HG02852 (cell line): ENCODE results near the gene VILL.
"Not testable (repeated sequence)": the region's sequence is repeated elsewhere in the genome, so short reads cannot be mapped to it uniquely, and the experiment has no call there.

Source experiments
- ATAC-seq: cut with Tn5 transposase; IDR thresholded peaks from one replicate; pipeline ENCODE4 v1.9.1; 2021; ENCODE audit warnings: mild to moderate bottlenecking, moderate library complexity; ENCODE audit not compliant: unreplicated experiment

Gene VILL

GRCh38 chr3:38032328-38032865 is 41.8 kb downstream of the VILL start:
- ATAC-seq = no peak

- ATAC-seq = not testable (repeated sequence)
Measured at GRCh38 chr3:38033586-38033985, 43.0 kb downstream of the VILL start.

- not testable (repeated sequence) for ATAC-seq
Measured at GRCh38 chr3:38034335-38034734, 43.7 kb downstream of the VILL start.

DNA sequence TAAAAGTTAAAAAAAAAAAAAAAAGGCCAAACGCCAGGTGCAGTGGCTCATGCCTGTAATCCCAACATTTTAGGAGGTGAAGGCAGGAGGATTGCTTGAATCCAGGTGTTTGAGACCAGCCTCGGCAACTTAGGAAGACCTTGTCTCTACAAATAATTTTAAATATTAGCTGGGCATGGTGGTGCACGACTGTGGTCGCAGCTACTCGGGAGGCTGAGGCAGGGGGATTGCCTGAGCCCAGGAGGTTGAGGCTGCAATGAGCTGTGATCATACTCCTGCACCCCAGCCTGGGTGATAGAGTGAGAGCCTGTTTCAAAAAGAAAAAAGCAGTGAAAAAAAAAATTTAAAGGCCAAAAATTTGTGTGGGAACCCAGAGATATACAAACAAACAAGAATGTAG is 45.7 kb downstream of the VILL start:
- no peak for ATAC-seq

DNA sequence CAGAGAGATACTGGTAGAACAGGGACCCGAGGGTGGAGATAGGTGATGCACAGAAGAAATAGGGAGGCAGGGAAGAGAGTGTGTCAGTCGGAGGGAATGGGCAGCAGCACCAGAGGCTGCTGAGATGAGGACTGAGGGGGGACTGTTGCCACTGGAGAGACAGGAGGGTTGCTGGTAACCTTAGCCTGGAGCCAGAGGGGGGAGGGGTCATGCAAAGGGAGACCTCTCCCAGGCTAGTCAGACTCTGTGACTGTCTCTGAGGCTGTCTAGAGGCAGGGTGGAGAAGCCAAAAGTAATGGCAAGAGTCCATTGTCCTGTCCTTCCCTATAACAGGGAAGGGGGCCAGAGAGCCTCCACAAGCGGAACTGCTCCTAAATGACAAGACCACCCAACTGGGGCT is 46.3 kb downstream of the VILL start:
- ATAC-seq = no peak

DNA sequence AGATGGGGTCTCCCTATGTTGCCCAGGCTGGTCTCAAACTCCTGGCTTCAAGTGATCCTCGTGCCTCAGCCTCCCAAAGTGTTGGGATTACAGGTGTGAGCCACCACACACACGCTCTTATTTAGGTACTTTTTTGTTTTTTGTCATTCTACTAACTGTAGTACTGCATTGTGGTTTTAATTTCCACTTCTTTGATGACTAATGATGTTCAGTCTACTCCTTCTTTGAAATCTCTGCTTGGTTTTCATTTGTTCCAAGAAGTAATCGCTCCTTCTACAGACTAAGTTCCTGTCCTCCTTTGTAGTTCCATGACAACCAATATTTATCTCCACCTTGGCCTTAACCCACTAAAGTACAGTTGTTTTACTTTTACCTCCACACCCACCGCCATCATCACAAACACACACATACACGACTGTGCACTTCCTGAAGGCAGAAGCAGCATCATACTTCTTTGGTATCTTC is 47.9 kb downstream of the VILL start:
- ATAC-seq = no peak

- peak; percentile 86 for ATAC-seq
Measured at GRCh38 chr3:38039101-38039898, 48.7 kb downstream of the VILL start, which contains the start of gene DLEC1. Gene DLEC1, plus strand, starts transcription at chr3:38039208. Its CDS starts 18 bp downstream, at chr3:38039226.

GRCh38 chr3:38039899-38040261 is 49.3 kb downstream of the VILL start:
- peak; percentile 54 for ATAC-seq

GRCh38 chr3:38040401-38040800 is 49.8 kb downstream of the VILL start:
- ATAC-seq = no peak

GRCh38 chr3:38043486-38043885 is 52.9 kb downstream of the VILL start:
- ATAC-seq = no peak

DNA sequence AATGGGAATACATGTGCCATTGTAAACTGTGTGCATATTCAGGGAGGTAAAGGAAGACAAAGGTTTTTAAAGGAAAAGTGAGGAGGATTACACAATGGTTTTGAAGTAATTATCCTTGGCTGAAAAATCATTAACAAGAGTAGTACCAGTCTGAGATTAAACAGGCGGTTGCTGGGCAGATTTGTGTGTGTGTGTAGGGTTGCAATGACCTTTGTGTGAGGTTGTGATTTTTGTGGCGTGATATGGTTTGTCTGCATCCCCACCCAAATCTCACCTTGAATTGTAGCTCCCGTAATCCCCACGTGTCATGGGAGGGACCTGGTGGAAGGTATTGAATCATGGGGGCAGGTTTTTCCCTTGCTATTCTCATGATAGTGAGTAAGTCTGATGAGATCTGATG is 55.4 kb downstream of the VILL start:
- ATAC-seq = no peak

DNA sequence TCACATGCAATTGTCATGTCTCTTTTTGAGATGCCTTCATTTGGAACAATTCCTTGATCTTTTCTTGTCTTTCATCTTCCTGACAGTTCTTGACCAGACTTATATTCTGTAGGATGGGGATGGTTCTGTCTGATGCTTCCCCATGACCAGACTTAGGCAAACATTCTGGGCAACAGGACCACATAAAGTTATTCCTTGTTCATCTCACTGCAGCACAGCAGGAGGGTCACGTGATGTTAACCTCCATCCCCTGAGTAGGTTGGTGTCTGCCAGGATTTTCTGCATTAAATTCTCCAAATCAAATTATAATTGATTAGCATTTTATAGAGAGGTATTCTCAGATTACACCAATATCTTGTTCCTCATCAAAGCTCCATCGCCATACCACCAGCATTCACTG is 56.2 kb downstream of the VILL start:
- ATAC-seq = no peak

- no peak for ATAC-seq
Measured at GRCh38 chr3:38047896-38048295, 57.3 kb downstream of the VILL start.

DNA sequence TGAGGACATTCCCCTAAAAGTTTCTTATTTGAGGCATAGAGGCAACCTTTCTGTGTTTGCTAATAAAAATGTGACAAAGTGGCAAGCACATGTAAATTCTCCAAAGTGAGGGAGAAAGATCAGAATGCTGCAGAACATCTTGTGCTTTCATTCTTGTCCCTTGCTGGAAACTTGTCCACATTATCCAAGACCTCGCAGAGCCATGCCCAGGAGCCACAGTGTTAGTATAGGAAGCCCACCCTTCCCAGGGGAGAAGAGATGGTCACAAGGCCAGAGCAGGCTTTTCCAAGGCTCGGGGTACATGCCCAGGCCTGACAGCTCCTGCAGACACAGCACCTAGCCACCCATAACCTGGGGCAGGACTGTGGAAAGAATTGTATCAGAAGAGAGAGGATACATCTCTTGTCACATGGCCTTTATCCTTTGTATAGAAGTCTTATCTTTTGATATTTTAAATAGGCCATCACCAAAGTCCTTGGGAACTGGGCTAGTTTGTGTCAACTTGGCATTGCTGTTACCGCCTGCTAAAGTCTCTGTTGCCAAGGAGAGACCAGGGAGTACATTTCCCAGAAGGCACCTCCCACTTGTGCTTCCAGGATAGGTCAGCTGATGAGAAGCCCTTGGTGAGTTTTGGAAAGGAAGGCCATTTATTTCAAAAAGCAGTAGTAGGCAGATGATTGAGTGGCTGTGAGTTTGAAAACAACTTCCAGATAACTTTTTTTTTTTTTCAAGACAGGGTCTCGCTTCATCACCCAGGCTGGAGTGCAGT is 59.0 kb downstream of the VILL start:
- no peak for ATAC-seq

DNA sequence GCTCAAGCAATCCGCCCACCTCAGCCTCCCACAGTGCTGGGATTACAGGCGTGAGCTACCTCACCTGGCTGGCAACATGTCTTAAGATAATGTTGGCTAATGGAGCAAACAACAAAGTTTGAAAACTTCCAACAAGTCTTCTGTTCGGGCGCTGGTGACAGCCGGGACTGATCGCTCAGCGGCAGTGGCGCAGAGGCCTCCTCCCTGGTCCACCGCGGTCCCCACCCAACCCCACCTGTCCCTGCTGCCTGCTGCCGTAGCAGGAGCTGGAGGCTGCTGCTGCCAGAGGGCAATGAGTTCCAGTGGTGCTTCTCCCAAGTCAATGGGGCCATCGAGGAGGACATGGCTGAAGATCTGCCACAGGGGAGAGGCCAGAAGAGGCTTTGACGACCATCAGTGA is 60.5 kb downstream of the VILL start:
- no peak for ATAC-seq

GRCh38 chr3:38053286-38053685 is 62.7 kb downstream of the VILL start:
- ATAC-seq = not testable (repeated sequence)

GRCh38 chr3:38053813-38054498 is 63.4 kb downstream of the VILL start:
- not testable (repeated sequence) for ATAC-seq

DNA sequence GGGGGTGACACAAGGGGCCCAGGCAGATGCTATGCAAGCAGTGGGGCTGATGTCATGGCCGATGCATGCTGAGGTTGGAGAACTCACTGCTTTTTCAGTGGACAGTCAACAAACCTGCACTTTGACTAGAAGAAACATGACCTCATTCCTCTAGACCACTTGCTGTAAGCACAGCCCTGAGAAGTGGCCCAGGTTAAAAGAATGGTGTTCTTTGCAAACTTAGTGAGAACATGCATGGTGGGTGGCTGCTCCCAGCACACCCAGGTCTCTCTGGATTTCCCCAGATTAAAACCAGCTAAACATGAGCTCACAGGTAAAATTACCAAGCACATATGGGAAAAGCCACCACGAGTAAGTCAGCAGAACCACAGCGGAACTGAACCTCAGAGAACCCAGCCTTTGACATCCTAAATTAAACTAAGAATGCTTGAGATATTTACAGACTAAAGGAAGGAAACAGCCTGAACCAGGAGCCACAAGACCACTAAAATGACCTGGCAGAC is 64.0 kb downstream of the VILL start:
- peak; percentile 61 for ATAC-seq
